HG03135 (cell line): ENCODE measurements around the gene PI4KA.

Source experiments
- ATAC-seq: cut with Tn5 transposase; IDR thresholded peaks from one replicate; pipeline ENCODE4 v1.9.1; 2021; ENCODE audit warnings: mild to moderate bottlenecking, moderate library complexity; ENCODE audit not compliant: unreplicated experiment

The PI4KA gene

DNA sequence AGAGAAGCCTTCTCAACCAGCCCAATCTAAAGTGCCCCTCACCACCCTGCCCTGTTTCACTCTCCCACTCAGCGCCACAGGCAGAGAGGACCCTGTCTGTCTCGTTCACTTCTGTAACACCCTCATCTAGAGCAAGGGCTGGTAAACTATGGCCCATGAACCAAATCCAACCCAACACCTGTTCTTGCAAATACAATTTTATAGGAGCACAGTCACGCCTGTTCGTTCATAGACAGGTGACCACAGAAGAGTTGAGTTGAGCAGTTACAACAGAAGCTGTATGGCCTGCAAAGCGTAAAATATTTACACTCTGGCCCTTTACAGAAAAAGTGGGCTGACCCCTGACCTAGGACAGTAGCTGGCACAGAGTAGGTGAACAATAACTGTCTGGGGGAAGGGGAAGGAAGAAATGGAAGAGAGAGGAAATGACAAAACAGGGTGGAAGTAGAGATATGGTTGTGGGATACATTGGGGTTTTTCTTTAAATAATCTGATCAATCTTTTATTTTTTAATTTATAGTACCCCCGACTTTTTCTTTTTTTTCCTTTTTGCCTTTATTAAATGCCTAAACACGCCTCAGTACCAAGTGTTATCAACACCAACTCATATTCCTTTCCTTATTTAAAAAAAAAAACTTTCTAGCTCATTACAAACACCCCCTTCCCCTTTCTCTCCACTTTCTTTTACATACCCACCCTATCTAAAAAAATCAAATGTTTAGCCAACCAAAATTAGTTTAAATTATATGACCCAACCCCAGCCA is 63.8 kb downstream of the PI4KA start:
- ATAC-seq: no peak

DNA sequence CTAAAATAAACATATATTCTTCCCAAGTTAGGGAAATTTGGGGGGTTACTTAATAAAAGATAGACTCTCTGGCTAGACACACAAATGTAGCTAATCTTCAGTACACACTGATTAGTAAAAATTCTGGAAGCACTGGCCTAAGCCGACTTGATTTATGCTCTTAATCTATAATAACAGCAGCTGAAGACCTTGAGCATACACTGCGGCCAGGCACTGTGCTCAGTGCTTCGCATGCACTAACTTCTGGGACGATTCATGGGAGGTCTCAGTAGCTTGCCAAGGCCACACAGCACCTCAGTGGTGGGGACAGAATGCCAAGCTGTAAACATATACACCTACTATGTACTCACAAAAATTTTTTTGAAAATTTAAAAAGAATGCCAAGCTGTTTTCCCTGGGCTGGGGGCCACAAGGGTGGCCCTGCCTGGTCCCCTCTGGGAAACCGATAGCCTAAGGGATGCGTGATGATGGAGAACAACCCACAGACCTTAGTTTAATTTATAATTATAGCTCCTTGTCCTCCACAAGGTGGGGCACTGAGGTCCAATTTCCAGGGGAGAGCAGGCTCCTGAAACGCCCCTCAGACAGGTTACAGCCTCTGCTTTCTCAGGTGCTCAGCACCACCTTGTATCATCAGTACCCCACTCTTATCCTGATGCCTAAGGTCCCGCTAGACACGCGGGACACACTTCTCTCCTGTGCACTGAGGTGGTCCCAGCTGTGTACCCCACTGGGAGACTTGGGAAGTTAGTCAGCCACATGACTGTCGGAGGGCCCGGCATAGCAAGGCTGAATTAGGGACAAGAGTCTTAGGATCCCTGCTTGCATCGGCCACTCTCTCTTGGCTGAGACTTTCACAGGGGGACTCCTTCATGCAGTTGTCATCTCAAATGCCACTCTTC is 64.6 kb downstream of the PI4KA start:
- ATAC-seq: no peak

DNA sequence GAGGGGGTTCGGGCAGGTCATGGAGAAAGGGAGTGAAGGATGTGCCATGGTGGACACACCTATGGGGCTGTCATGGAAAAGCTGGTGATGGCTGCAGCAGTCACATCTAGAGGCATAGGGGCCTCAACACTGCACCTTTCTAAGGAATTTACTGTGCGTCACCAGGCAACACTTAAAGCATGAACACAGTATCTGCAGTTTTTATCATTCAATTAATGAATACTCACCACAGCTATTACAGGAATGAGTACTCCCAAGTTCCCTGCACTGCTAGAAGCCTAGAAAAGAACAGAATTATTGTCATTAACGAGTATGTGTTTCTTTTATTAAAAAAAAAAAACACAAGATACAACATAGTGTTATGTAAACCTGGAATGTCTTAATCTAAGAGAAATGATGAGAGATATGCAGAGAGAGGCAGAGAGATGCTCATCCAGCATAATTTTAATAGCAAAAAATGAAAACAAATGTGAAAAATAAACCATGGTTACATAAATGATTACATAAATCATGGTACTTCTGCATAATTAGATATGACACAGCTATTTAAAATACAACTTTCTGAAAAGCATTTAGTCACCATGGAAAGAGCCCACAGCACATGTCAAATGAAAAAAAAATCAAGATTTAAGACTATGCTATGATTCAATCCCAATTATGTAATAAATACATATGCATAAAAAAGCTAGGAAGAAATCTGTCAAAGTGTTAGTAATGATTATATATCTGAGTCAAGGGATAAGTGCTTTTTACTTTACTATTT is 65.5 kb downstream of the PI4KA start:
- no peak for ATAC-seq

DNA sequence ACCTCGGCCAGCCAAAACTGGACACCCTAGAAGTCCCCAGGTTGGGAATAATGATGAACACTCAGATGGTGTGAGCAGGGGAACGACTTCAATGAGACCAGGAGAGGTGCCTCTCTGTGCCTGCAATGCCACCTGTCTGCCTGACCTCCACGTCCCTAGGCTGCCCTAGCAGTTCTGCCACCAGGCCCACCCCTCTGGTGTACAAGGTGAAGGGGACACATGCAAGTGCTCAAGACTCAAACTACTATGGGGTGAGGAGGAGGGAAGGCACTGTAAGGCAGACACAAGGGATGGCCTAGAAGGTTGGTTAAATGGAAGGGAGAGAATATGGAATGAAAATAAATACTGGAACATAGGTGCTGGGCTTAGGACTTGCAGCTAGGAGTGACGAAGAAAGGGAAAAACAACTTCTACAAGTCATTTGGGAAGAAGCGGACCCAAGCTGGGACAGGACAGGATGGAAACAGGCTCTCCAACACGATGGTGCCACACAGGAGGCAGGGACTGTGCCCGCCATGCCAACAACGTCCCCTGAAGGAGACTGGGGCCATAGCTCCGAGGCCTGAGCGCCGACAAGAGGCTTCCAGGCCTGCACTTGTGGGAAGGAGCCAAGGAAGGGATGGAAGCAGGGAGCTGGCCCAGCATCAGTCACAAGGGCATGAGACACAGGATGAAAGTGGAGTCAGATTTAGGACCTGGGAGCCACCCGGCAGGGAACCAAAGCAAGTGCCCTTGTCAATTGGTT is 66.2 kb downstream of the PI4KA start:
- ATAC-seq: no peak

DNA sequence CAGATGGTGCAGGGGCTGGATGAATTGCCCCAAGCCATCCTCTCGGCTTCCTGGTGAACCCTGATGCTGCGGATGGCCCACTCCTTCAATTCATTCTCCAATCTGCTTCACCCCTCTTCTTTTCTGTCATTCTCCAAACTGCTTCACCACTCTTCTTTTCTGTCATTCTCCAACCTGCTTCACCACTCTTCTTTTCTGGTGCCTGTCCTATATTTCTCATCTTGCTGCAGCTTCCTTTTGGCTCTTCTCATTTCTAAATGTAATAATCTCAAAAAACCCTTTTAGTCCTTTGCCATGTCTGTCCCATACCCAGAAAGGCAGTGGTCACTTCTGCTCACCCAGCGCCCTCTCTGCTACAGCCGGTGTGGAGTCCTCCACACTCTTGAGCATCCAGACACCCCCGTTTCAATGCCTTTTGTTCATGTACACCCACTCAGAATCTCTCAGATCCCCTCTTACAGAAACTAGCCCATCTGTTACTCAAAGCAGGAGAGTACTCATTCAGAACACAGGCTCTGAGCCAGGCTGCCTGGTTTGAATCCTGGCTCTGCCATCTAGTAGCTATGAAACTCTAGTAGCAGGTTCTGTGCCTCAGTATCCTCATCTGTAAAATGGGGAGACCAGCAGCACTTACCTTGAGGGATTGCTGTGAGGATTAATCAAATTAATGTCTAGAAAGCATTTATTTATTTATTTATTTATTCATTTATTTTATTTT is 69.8 kb downstream of the PI4KA start:
- ATAC-seq: no peak

- ATAC-seq: no peak
Measured at GRCh38 chr22:20787746-20788626, 70.6 kb downstream of the PI4KA start.

- ATAC-seq: no peak
Measured at GRCh38 chr22:20787223-20787622, 71.4 kb downstream of the PI4KA start.

- no peak for ATAC-seq
Measured at GRCh38 chr22:20786536-20786979, 72.1 kb downstream of the PI4KA start.

- ATAC-seq: no peak
Measured at GRCh38 chr22:20786048-20786447, 72.6 kb downstream of the PI4KA start.

GRCh38 chr22:20785415-20785814 is 73.2 kb downstream of the PI4KA start:
- ATAC-seq: no peak

DNA sequence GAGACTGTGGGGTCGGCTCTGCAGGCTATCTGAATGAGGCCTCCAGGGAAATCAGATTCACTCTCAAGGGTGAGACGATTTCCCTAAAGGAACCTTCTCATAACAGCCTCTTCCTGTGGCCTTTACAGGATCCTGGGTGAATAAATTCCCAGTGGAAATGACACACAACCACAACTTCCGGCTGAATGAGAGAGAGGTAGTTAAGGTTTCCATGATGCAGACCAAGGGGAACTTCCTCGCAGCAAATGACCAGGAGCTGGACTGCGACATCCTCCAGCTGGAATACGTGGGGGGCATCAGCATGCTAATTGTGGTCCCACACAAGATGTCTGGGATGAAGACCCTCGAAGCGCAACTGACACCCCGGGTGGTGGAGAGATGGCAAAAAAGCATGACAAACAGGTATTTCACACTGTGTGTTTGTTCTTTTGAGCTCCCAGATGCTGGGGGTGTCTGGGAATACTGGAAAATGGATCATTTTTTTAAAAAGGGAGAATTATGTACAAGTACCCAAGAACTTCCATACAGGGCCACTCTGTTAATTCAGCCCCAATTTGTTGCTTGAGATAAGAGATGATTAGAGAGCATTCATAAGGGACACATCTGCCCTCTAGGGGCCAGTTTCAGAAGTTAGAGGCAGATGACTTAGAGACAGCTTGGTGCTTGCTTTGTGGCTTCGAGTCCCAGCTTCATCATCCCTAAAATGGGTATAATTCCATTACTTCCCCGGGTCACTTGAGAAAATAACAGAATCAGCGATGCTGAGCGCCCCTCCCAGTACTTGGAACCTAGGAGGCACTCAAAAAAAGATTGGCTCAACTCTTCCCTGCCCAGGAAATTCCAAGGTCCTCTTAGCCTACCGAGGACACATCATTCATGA is 74.5 kb downstream of the PI4KA start:
- ATAC-seq: no peak

DNA sequence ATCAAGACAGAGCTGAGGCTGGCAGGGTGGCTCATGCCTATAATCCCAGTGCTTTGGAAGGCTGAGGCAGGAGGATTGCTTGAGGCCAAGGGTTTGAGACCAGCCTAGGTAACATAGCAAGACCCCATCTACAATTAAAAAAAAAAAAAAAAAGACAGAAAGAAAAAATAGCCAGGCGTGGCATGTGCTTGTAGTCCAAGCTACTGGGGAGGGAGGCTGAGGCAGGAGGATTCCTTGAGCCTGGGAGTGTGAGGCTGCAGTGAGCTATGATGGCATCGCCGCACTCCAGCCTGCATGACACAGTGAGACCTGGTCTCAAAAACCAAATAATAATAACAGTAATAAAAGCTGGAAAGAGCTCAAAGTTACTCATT is 75.3 kb downstream of the PI4KA start:
- no peak for ATAC-seq

DNA sequence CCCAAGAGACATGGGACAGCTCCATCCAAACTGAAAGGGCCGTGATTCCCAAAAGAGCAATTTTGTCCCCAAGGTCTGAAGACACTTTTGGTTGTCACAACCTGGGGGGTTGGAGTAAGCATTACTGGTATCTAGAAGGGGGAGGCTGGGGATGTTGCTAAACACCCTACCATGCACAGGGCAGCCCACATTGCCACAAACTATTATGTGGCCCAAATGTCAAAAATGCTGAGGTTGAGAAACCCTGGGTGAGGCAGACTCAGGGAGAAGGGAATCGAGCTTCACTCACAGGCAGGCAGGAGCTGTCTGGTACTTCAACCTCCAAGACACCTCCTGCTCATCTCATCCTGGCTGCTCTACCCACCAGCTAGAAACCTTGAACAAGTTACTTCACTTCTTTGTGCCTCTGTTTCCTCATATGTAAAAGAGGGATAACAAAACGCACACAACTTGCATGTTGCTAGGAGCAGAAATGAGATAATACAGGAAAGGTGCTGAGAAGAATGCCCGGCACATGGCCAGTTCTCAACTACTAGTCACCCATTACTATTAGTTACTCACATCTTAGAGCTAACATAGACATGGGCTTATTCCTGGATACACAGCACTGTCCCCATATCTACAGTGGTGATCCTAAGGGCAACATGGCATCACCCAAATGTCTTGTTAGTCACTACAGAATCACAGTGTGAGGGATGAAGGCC is 75.9 kb downstream of the PI4KA start:
- no peak for ATAC-seq

GRCh38 chr22:20782083-20782482 is 76.5 kb downstream of the PI4KA start:
- ATAC-seq: no peak

- ATAC-seq: no peak
Measured at GRCh38 chr22:20781272-20781990, 77.2 kb downstream of the PI4KA start.

GRCh38 chr22:20779818-20780158 is 78.8 kb downstream of the PI4KA start:
- ATAC-seq: no peak
